GM18909 (cell line): Measurements from ENCODE around the gene DNAH14.
"Not testable (repeated sequence)": the region's sequence is repeated elsewhere in the genome, so short reads cannot be mapped to it uniquely, and the experiment has no call there.

Source experiments
- ATAC-seq: cut with Tn5 transposase; IDR thresholded peaks from one replicate; pipeline ENCODE4 v1.9.1; 2021; ENCODE audit warnings: mild to moderate bottlenecking; ENCODE audit not compliant: unreplicated experiment, poor library complexity

The DNAH14 gene

DNA sequence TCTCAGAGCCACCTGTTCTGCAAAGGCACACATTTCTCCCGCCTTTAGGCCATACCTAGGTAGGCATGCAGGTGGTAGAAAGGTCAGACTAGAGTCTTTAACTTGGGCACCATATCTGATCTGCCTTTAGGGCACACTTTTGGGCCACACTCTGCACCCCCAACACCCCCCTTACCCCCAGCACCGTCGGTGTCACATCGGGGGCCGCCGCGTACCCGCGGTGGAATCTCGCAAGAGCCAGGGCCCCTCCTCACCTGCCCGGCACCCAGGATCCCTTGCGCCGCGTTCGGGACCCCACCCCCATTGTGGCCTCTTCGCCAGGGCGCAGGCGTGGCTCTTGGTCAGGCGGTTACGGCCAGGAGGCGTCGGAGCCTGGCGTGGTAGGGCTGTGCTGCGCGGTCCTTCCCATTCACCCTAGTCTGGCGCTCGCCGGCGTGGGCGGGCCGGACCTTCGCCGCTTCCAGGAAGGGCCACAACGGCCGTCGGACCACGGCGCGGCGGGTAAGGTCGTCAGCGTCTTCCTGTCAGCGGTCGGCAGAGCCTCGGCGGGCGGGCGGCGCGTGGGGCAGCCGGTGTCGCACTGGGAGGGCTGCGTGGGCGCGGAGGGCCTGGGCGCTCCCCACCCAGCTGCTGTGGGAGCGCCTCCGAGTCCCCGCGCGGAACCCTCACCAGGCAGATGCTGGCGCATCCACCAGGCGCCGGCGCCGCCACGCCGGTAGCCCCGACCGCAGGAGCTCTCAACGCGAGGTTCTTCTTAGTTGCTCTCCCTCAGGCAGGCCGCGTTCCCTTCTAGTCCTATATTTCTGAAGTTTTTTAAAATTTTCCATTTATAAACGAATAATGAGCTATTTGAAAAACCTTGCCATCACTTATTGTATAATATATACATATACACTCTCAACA, at the start of gene DNAH14:
Gene DNAH14, plus strand, starts transcription at position 341 of the 903 bp plus-strand sequence. CDS start 23,028 bp downstream, outside the sequence.
- peak; percentile 84 for ATAC-seq

DNA sequence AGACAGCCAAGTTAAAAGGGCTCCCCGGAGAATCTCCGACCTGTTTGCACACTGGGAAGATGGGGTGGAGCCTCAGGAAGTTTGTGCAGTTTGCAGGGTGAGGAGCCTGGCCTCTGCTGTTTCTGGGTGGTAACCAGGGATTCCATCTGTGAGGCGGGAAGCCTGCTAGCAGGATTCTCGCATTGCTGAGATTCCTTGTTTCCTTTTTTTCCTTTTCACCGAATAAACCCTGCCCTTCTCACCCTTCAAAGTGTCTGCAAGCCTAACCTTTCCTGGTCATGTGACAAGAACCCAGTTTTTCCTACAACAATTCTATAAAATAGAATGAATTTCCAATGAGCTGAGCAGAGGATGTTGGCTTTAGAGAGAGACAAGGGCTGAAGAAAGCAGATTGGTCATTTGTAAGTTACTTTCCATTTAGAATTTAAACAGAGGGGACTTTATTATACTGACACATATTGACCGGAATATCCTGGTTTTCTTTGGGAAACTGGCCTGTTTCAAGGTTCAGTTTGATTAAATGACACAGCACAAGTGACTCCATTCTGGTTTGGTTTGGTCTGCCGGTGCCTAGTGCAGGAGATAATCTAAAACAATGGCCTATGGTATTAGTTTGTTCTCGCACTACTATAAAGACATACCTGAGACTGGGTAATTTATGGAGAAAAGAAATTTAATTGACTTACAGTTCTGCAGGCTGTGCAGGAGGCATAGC, 48.7 kb upstream of the DNAH14 start:
- ATAC-seq, result no peak

DNA sequence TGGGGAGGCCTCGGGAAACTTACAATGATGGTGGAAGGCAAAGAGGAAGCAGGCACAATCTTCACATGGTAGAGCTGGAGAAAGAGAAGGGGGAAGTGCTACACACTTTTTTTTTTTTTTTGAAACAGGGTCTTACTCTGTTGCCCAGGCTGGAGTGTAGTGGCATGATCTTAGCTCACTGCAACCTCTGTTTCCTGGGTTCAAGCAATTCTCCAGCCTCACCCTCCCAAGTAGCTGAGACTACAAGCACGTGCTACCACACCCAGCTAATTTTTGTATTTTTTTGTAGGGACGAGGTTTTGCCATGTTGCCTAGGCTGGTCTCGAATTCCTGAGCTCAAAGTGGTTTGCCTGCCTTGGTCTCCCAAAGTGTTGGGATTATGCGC, 48.2 kb upstream of the DNAH14 start:
- ATAC-seq, result not testable (repeated sequence)

DNA sequence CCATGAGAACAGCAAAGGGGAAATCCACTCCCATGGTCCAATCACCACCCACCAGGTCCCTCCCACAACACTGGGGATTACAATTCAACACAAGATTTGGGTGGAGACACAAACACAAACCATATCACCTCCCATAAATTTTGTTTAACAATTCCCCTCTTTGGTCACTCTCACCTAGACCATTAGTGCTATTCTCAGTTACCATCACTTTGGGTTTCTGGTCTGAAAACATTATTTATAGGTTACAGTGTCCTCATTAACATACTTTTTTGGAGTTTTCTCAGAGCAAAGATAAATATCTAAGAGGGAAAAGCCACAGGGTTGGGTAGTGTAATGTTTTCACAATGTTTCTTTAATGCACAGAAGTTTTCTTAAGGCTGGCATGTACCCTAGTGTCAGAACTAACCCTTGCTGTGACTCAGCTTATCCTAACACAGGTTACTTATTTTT, 47.7 kb upstream of the DNAH14 start:
- ATAC-seq, result no peak

DNA sequence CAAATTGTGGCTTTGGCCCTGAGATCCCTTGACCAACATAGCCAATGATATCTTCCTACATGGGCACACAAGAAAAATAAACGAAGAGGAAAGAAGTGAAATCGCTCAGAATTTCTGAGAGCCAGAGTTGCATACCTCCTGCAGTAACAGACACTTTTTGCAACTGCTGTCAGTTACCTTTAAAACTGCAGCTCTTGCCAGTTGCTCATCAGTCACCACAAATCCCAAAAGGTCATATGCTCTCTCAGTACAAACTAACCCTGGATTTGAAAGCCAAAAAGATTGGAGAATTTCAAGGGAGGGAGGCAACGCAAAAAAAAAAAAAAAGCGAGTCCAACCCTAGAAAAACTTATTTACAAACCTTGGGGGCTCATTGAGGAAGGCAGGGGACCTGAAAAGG, 47.2 kb upstream of the DNAH14 start:
- no peak for ATAC-seq

DNA sequence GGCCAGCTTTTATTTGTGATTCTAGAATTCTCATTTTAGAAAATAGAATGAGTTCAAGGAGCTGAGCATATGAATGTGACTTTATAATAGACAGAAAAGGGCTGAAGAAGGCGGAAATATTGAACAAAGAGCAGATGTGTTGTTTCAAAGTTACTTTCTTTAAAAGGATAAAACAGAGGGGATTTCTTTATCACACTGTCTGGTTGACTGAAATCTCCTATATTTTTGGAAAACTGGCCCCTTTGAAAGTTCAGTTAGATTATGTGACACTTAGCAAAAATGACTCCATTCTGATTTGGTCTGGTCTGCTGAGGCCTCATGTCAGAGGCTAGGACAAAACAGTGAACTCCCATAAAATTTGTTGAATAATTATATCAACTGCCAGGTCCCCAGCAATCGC, 46.4 kb upstream of the DNAH14 start:
- ATAC-seq, result no peak

DNA sequence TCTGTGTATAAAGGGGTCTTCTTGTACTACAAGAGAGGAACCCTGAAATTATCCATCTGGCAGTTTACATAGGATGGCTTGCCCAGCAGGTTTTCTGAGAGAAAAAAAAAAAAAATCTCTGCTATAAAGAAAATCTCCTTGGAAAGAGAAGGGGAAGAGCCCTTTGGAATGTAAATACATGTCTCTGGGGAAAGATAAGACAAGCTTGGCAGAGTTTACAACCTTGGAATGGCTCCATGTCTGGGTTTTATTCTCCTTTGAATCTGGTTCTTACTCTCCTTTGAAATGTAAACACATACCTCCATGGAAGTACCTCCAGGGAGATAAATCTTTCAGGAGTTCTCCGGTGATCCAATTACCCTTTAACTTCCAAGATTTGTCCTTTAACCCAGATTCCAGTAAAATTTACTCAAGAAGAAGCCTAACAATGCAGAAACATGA, 45.1 kb upstream of the DNAH14 start:
- ATAC-seq, result no peak

DNA sequence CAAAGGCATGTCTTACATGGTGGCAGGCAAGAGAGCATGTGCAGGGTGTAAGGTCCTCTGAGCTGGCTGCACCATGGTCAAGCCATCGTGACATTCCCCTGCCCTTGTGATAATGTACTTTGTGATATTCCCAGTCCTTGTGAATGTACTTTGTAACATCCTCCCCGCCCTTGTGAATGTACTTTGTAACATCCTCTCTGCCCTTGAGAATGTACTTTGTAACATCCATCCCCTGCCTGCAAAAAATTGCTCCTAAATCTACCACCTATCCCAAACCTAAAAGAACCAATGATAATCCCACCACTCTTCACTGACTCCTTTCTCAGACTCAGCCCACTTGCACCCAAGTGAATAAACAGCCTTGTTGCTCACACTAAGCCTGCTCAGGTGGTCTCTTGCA, 44.1 kb upstream of the DNAH14 start:
- not testable (repeated sequence) for ATAC-seq

DNA sequence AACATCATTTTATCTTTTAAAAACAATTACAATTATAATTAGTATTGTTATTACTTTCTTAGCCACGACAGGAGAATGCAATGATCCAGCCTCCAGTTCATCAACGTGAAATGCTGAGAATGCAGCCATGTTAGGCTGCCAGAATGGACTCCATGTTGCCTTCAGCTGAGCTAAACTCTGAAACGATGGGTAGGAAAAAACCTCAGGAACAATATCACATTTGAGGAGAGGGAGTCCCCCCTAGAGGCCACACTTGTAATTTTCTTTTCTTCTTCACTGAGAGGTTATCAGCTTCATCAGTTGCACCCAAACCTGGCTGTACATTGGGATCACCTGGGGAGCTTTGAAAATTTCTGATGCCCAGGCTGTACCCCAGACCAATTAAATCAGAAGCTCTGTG, 34.6 kb upstream of the DNAH14 start:
- ATAC-seq, result peak; percentile 47

DNA sequence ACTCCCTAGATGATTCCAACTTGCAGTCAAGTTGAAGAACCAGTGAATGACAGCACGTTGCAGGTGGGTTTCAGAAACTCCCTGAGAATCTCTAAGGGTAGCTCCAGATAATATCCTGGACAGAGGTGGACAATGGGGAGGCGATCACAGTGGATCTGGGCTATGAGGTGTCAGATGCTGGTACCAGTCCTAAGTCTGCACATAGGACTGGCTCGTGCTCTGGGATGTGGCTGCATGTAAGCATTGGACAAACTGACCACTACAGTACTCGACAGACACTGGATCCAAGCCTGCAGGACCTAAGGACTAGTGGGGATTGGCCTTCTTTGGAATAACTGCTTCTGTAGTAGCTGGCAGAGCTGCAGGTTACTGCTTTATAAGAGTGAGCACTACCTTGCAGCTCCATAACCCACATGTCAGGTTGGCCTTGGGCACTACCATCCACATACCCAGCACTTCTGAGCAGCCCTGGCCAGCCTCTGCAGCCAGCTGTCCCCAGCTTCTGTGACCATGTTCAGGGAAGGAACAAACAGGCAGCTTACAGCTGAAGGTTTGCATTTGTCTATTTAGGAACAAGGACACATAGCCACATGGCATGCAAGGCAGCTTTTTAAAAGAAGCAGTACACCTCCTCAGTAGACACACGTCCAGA, 33.2 kb upstream of the DNAH14 start:
- ATAC-seq, result no peak

DNA sequence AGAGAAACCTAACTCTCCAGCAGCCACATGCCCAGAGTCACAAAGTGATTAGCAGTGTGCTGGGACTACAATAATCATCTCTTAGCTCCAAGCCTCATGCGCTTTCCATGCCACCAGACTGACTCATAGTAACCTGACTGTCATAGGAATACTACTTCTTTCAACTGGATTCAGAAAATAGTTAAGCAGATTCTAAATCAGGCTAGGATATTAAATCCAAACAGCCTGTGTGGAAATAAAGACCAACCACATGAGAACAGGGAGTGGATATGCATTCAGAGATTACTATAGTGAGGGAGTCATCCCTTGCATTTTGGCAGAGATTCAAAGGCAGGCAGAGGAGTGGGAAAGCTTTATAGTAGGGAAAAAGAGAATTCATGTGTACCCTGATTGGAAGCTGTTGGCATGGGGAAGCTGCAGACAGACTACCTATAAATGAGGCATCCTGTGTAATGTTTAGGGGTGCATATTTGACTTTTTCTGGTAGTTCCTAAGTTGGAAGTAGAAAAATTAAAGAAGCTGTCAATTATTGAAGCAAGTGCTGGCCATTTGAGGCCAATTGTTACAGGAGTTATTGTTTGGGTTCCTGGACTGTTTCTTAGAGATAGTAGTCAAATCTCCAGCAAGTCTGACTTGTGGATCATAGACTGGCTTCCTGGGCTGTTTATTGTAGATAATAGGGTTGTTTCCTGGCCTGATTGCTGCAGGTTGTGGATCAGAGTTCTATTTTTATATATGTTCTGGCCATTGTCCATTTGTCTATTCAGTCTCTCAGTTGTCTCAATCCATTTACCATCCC, 31.7 kb upstream of the DNAH14 start:
- ATAC-seq, result no peak

DNA sequence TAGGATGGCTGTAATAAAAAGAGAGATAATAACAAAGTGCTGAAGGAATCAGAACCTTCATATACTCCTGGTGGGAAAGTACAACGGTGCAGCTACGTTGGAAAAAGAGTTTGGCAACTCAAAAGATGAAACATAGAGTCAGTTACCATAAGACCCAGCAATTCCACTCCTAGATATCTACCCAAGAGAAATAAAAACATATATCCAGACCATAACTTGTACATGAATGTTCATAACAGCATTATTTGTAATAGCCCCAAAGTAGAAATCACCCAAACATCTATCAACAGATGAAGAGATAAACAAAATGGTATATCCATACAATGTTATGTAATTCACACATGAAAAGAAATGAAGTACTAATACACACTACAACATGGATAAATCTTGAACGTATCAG, 30.5 kb upstream of the DNAH14 start:
- no peak for ATAC-seq

DNA sequence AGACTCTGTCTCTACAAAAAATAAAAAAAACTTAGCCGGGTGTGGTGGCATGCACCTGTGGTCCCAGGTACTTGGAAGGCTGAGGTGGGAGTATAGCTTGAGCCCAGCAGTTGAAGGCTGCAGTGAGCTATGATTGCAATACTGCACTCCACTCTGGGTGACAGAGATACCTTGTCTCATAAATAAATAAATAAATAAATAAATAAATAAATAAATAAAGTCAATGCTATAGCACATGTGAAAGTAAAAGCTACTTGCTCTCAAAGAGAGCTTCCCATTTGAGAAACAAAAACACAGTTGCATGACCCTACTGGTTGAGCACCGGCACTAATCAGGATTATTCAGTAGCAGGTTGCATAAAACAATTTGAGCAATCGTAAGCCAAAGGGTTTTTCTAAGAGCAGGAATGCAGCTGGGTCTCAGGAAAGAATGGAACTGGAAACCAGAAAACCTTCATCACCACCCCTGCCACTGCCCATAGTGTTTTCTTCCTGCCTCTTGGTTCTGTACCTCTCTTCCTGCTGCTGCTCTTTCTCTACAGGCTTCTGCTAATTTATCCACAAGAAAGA, 29.3 kb upstream of the DNAH14 start:
- ATAC-seq, result no peak

DNA sequence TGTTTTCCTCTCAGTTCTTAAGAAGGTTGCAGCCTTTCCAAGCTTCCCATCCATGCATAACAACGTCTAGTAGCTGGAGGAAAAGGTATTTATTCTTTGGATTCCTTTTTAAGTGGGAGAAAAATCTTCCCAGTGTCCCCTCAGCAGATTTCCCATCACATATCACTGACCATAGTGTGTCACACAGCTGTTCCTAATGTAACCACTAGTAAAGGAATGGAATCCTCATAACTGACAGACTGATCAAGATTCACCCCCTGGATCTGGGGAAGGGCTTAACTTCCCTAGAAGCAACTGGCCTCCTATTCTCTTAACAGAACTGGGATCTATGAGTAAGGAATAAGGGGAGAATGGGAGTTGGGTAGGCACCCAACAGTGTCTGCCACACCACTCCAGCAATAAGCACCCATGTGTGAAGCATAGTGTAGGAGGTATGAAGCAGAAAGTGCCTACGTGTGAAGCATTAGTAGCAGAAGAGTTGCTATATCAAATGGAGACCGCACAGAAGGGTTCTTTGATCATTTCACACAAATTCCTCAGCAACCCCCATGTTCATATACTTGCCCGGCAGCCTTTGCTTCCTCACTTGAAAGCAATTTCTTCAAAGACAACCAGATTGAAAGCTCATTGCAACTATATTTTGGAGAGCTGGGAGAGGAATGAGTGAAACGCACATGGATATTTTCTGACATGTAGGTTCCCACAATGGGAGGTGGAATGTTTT, 28.2 kb upstream of the DNAH14 start:
- ATAC-seq, result no peak

DNA sequence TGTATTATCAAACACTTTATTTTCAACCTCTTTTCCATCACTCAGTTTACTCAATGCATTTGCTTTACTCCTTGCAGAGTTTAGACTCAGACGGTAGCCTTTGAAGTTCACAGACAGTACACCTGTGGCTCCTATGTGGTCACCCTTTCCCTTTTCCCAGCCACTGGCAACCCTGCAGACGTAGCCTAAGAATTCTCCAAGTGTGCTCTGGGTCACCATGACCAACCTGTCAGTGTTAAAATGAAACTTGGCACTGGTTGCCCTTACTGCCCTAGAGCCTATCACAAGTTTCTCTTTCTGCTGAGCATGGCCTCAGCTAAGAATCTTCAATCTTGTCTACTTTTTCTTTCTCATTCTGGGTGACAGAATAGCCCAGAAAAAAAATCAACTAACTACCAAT, 25.5 kb upstream of the DNAH14 start:
- ATAC-seq, result no peak

DNA sequence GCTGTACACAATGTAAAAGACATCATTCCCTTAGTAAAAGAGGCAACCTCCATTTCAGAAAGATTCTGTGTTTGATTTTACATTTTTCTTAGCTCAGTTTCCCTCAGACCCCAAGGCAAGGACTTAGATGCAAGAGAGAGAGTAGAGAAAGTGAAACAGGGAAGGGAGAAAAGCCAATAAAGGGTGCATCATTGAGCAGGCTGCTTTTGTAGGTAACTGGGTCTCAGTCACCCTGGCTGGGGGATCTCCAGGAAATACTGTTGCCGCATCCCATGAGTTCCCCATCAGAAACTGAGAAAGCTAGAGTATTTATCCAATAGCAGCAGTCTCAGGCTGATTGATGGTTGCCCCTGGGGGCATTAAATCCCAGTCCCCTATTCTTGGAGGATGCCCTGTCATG, 23.1 kb upstream of the DNAH14 start:
- no peak for ATAC-seq

DNA sequence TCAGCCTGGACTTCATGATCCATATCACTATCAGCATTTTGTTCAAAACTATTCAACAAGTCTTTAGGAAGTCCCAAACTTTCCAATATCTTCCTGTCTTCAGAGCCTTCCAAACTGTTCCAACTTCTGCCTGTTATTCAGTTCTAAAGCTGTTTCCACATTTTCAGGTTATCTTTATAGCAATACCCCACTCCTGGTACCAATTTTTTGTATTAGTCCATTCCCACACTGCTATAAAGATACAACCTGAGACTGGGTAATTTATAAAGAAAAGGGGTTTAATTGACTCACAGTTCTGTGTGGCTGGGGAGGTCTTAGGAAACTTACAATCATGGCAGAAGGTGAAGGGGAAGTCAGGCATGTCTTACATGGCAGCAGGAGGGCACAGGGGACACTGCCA, 18.3 kb upstream of the DNAH14 start:
- ATAC-seq, result no peak

DNA sequence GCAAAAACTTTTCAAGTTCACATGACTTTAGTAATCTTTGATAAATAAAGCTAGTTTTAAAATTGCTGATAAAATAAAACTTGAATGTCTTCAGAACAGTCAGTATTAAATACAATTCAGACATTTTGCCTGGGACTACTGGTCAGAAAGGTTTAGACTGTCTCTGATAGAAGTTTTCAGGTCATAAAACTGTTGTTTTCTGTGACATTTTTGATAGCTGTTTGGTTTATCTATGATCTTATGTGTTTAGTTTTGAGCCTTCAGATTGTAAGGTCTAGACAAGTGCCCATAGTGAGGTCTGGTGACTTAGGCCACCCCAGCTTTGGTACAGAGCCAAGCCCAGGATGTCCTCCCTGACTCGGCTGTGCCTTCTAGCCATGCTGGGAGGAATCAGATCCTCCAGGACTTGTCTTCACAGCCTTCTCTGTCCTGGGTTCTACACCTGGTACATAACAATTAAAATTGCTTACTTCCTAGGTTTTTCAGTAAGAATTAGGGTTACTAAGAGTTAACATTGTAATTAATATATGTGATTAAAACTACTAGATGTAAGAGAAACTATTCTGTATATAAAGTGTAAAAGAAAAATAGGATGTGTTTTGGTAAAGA, 15.1 kb upstream of the DNAH14 start:
- no peak for ATAC-seq

DNA sequence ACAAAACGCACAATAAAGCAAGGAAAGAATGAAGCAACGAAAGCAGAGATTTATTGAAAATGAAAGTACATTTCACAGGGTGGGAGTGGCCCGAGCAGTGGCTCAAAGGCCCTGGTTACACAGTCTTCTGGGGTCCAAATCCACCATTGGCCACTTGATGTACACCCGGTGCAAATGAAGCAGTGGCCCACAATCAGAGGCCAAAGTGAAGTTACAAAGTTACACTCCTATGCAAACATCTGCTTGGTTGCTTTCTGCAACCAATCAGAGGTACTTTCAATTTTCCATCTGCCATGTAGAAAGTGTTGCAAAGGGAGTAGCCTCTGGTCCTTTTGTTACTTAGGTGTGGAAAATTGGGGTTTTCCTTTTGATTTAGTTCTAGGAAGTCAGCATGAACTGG, 10.0 kb upstream of the DNAH14 start:
- ATAC-seq, result no peak
